HG02885 (cell line): Measurements from ENCODE around the gene SLC2A6.
"Not testable (repeated sequence)": the region's sequence is repeated elsewhere in the genome, so short reads cannot be mapped to it uniquely, and the experiment has no call there.

Source experiments
- ATAC-seq: cut with Tn5 transposase; IDR thresholded peaks from one replicate; pipeline ENCODE4 v1.9.1; 2021; ENCODE audit warnings: mild to moderate bottlenecking; ENCODE audit not compliant: unreplicated experiment, poor library complexity

The SLC2A6 gene

DNA sequence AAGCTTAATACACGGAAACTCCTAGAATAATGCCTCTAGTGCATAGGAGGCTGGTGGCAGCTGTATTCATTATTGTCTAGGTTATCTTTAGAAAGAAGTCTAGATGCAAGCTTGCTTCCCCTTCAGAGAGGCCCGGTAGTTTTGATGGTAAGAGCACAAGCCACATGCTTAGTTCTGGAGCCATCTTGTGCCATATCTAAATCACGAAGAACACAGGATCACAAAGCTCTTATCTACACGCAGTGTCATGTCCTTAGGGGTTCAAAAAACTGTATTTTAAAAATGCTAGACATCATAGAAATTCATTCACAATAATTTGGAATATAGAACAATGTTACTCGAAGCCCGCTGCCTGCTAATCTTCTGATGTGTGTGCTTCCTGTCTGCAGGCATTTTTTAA, 12.9 kb downstream of the SLC2A6 start:
- no peak for ATAC-seq

DNA sequence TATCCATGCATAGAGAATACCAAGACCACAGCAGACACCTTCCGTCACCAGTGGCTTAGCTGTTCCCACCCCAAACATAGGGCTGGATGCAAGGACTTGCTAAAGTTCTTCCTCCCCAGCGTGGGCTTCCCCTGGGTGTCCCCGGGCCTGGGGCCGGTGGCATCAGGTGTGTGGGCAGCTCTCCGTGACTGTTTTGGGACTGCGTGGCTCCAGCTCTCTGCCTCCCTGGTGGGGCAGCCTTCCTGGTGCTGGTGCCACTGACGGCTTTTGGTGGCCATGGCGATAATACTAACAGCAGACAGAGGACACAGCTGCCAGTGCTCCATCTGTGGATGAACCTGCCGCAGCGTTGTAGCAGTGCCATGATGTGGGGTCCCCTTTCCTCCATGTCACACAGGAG, 14.3 kb downstream of the SLC2A6 start:
- ATAC-seq: no peak

DNA sequence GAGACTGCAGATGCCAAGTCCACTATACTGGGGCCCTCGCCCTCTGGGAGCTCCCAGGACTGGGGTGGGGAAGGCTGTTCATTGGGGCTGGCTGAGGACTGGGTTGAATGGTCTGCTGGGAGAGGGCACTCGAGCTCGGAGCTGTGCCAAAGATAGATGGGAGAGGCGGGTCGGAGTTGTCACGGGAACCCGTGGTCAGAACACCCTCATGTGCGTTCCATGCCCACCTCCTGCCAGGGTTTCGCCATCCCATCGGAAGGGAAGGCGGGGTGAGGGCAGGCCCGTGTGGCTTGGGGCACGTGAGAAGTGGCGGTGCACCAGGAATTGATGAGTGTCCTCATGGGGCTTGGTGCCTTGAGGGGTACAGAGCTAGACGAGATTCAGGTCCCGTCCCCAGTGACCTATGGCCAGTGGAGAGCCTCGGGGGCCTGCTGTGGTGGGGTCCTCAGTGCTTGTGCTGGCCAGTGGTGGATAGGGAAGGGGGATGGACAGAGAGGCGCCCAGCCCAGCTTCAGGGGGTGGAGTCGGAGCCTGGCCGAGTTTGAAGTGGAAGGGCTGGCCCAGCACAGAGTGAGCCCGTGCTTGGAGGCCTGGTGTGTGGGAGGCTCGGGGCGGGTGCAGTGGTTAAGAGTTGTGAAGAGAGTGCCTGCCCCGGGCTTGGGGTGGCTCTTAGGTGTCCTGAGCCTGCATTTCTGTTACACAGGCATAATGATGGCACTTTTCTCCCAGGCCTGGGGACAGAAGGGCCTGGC, 14.9 kb downstream of the SLC2A6 start:
- ATAC-seq: no peak

DNA sequence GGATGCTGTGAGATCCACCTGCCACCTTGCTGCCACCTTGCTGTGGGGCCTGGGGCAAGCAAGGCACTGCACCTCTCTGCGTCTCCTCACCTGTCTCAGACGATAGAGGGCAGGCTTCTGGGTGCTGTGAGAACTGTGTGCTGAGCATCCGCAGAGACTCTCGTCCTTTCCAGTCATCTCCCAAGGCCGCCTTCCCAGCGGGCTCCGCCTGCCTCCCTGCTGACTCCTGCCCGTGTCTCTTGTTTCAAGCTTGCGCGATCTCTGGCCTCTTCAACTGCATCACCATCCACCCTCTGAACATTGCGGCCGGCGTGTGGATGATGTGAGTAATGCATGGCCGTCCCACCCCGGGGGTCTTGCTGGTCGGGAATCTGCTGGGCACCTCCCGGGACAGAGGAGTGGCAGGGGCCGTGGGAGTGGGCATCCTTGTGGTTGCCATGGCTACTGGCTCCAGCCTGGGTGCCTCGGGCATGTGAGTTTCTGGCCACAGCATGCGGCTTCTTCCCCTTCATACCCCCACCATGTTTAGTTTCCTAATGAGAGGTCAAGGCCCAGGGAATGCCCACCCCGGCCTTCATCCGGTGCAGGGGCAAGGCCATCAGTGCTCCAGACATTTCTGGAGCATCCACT, 15.6 kb downstream of the SLC2A6 start:
- ATAC-seq: no peak

DNA sequence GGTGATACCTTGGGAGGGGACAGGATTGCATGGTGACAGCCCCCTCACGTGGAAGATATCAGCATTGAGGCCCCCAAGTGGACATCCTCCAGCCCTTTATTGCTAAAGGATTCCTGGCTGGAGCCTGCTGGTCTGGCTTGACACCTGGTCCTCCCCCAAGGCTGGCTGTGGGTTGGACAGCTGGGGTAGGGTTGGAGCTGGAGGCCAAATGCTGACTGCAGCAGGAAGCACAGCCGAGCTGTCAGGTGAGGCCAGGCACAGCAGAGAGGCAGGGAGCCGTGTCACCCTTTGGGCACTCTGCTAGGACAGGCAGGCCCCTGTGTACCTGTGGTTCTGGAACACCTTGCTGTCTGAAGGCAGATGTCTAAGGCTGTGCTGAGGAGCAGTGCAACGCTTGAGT, 16.9 kb downstream of the SLC2A6 start:
- no peak for ATAC-seq

DNA sequence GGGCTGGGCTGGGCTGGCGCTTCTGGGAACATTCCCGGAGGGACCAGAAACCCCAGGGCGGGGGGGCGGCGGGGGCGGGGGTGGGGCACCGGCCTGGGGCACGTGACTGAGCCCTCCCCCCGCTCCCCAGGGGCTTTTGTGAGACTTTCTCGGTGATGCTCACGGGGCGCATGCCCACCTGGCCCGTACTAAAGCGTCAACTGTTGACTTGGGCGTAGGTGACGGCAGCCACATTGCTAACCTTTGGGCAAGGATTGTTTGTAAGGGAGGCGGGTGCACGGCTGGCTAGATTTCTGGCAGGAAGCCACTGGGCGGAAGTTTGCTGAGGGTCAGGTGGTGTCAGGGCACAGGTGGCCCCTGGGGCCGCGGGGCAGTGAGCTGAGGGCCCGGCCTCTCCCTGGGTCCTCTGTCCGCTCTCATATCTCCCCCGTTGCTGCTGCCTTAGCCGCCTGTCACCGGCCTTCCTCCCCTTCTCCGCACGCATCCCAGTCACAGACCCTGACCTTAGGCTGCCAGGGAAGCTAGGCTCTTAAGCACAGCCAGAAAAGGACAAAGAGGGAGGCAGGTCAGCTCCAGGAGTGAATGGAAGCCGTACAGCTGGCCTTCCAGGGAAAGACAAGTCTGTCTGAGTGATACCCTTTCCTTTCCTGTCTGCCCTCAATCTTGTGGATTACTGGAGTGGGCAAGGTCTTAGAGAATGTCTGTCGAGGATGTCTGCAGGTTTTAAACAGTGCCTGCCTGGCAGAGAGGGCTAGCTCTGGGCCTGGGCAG, 18.3 kb downstream of the SLC2A6 start:
- ATAC-seq: peak; percentile 23

DNA sequence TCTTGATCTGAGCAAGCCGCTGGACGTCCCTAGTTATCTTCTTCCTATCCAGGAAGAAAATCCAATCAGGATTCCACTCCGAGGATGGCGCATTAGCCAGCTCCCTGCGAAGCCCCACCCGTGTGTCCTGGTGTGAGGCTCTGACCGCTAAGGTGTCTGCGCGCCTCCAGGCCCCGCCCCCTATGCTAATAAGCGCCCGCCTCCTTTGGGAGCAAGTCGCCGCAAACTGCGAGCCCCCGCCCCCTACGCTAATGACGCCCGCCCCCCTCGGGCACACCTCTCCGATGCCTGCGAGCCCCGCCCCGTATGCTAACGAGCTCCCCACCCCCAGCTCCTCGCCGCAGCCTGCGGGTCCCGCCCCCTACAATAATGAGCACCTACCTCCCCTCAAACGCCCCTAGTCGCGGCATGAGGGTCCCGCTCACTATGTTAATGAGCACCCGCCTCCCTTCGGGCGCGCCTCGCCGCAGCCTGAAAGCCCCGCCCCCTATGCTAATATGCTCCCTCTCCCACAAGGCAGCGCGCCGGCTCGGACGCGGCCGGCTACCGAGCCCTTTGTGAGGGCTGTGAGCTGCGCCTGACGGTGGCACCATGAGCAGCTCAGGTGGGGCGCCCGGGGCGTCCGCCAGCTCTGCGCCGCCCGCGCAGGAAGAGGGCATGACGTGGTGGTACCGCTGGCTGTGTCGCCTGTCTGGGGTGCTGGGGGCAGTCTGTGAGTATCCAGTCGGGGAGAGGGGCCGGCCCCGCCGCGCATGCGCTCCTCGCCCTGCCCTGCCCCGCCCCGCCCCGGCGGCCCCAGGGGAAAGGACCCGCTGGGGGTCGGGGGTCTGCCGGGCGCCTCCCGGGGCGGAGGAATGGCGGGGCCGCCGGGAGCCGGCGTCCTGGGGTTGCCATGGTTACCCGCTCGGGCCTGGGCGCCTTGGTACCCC, 19.2 kb downstream of the SLC2A6 start, which contains the start of gene CACFD1:
CACFD1 (plus strand) TSS at position 503 of the 929 bp plus-strand sequence; CDS start at position 592, 89 bp downstream.
- ATAC-seq: peak; percentile 79

DNA sequence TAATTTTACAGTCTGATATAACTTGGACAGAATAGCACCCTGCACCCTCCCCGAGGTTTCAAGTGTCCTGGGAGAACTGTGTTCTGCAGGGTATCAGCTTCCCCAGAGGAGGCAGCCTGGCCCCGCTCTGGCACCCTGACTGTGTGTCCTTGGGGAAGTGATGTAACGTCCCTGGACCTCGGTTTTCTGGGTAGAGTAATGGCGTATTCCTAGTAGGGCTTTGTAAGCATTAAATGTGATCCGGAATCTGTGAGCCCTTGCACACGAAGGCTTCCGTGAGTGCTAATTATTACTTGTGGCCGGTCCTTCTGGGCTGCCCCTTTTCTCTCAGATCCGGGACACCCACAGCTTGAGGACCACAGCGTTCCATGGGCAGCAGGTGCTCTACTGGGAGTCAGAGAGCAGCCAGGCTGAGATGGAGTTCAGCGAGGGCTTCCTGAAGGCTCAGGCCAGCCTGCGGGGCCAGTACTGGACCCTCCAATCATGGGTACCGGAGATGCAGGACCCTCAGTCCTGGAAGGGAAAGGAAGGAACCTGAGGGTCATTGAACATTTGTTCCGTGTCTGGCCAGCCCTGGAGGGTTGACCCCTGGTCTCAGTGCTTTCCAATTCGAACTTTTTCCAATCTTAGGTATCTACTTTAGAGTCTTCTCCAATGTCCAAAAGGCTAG, 20.1 kb downstream of the SLC2A6 start:
- no peak for ATAC-seq

DNA sequence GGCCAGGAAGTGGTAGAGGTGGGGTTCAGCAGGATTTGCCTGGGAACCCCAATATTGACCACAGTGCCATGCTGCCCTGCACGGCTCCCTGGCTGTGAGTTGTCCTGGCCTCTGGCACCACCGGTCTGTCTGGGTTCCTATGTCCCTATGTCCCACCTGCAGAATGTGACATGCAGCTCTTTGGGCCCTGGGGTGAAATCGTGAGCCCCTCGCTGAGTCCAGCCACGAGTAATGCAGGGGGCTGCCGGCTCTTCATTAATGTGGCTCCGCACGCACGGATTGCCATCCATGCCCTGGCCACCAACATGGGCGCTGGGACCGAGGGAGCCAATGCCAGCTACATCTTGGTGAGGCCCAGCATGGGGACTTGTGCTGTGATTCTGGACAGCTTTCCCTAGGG, 21.2 kb downstream of the SLC2A6 start:
- ATAC-seq: no peak

DNA sequence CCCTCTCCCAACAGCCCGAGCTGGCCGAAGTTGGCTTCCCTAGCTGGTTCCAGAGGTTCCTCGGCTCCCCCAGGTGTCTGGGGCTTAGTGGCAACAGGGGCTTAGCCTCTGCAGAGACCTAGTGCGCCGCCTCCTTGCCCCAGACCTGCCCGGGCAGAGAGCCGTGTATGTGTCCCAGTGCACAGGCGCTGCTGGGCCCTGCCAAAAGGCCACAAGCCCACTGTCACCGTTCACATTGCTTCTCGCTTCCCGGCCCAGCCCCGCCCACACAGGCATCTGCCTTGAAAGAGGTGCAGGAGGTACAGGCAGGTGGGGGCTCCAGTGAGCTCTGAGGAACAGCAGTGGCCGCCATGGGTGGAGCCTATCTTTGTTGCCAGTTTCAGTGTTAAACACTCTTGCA, 21.7 kb downstream of the SLC2A6 start:
- ATAC-seq: no peak

DNA sequence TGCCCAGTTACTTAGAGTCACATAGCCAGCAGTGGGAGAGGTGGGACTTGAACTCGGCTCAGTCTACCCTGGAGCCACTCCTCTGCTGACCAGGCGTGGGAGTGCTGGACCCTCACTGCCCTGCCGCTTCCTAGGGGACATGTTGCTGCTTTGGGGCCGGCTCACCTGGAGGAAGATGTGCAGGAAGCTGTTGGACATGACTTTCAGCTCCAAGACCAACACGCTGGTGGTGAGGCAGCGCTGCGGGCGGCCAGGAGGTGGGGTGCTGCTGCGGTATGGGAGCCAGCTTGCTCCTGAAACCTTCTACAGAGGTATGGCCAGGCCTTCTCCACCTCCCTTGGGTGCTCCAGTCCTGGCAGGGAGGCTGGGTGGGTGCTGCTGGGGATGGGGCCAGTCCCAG, 22.5 kb downstream of the SLC2A6 start:
- ATAC-seq: no peak

DNA sequence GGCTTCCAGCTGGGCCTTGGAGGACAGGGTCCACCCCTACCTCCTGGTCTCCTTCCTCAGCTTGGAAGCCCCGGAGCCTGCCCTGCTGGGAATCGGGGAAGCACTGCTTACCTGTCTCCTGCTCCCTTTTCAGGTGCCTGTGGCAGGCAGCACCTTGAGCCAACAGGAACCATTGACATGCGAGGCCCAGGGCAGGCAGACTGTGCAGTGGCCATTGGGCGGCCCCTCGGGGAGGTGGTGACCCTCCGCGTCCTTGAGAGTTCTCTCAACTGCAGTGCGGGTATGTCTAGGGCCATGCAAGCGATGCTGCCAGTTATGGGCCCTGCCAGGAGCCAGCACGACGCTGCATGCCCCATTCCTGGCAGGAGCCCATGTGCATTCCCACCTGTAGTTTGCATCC, 23.0 kb downstream of the SLC2A6 start:
- no peak for ATAC-seq

DNA sequence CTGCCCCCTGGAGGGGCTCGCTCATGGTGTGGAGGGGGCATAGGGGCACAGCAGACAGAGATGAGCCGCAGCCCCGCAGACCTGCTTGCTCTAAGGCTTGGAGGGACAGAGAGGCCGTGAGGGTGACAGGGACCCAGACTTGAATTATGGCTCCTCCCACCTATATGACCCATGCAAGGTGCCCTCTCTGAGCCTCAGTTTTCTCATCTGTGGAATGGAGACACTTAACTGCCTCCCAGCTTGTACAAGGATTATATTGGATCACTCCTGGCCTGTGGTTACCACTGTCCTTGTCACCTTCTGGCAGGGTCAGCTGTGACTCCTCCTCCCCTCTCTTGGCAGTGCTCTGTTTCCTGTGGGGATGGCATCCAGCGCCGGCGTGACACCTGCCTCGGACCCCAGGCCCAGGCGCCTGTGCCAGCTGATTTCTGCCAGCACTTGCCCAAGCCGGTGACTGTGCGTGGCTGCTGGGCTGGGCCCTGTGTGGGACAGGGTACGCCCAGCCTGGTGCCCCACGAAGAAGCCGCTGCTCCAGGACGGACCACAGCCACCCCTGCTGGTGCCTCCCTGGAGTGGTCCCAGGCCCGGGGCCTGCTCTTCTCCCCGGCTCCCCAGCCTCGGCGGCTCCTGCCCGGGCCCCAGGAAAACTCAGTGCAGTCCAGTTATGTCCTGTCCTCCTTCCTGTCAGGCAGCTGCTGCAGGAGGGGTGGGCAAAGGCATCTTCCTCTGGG, 23.8 kb downstream of the SLC2A6 start:
- ATAC-seq: no peak

DNA sequence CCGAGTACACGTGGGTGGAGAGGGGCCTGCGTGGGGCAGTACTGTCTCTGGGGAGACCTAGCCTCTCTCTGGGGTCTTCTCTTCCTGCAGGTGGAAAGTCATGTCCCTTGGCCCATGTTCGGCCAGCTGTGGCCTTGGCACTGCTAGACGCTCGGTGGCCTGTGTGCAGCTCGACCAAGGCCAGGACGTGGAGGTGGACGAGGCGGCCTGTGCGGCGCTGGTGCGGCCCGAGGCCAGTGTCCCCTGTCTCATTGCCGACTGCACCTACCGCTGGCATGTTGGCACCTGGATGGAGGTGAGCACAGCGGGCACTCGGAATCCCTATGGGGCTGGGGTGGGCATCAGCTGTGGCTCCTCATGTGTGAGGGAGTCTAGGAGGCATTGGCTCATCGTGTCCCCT, 24.6 kb downstream of the SLC2A6 start:
- no peak for ATAC-seq

DNA sequence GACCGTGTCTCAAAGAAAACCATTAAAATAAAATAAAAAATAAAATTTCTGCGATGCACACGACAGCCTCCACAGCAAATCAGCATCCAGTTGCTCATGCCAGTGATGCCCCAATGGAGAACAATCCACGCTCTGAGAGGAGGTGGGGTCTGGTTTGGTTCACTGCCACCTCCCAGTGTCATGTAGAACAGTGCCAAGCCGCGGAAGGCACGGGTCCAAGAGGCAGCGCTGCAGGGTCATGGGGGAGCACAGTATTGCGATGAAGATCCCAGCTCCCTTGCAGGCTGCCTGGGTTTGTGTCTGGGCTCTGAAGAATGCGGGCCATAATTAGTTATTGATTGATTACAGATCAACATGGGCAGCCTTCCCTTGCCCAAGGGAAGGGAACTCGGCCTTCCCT, 25.2 kb downstream of the SLC2A6 start:
- ATAC-seq: no peak

DNA sequence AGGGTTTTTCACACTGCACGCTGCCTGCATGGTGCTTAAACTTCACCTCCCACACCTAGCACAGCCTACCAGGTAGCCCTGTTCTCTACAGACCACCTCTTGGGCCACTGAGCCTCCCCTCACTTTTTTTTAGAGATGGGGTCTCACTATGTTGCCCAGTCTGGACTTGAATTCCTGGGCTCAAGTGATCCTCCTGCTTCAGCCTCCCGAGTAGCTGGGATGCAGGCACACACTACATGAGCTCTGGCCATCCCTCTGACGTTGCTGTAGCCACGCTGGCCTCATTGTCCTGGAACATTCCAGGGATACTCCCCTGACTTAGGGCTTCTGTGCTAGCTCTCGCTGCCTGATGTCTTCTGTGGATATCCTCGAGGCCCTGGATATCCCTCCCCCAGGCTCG, 26.3 kb downstream of the SLC2A6 start:
- ATAC-seq: no peak

DNA sequence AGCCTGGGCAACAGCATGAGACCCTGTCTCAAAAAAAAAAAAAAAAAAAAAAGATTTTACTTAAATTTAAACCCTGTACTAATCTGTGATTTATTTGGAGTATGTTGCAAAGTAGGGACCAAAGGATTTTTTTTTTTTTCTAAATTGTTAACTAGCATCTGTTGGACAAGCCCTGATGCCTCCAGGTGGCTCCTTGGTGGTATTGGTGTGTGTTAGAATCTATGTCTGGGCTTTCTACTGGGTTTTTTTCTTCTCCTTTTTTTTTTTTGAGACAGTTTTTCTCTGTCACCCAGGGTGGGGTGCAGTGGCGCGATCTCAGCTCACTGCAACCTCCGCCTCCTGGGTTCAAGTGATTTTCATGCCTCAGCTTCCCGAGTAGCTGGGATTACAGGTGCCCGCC, 27.0 kb downstream of the SLC2A6 start:
- not testable (repeated sequence) for ATAC-seq

DNA sequence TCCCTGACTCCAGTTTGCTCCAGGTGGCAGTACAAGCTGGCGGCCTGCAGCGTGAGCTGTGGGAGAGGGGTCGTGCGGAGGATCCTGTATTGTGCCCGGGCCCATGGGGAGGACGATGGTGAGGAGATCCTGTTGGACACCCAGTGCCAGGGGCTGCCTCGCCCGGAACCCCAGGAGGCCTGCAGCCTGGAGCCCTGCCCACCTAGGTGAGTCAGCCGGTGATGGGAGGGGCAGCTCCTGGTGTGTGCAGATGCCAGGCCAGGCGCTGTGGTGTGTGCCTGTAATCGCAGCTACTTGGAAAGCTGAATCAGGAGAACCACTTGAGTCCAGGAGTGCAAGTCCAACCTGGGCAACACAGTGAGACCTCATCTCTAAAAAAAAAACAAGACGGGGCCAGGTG, 29.1 kb downstream of the SLC2A6 start:
- ATAC-seq: no peak

DNA sequence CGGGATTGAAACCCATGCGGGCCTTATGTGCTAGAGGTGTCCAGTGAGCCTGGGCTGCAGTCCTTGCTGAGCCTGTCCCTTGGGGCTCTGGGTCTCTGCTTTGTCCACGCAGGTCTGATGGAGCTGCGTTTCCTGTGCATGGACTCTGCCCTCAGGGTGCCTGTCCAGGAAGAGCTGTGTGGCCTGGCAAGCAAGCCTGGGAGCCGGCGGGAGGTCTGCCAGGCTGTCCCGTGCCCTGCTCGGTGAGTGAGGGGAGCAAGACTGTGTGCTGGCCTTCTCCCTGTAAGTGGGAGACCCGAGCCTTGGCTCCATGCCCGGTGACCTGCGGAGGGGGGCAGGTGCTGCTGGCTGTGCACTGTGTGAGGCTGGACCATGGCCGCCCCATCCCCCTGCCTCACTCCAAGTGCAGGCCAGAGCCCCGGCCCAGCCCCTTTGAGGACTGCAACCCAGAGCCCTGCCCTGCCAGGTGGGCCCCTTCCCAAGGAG, 30.4 kb downstream of the SLC2A6 start:
- ATAC-seq: no peak
